Endothelial cell of umbilical vein (primary cell): ENCODE results near the gene VAMP2. TPM values are rescaled to one million over a fixed set of nuclear protein-coding genes. Genes with fewer than 3 reads are reported as not detected.

Experiments
- BruUV-seq: library from RNA; stranded (reverse); fragments of 400-500 nt; replicated peaks from 2 replicates; lab custom pipeline; 2021; lab: Mats Ljungman, UMichigan
- CTCF ChIA-PET: fragments of 300-600, 350-600 bp; sonication (Branson Sonifier 250); formaldehyde crosslinking; loops from one replicate; lab custom pipeline; 2021; ENCODE audit warnings: antibody characterized with exemption, inconsistent platforms; lab: Charles Lee
- POLR2A ChIA-PET: fragments of 300-600, 350-600 bp; sonication (Branson Sonifier 250); formaldehyde crosslinking; loops from one replicate; lab custom pipeline; 2021; ENCODE audit warnings: antibody characterized with exemption, inconsistent platforms; lab: Charles Lee
- DNase-seq: peaks from one replicate; pipeline ENCODE4 v3.0.0-alpha.2; 2011; ENCODE audit warnings: low read depth, low spot score
- FAIRE-seq: peaks from 2 replicates; lab custom pipeline; 2011; peaks lifted over from hg19 to GRCh38; lab: Jason Lieb, UNC
- H2AFZ ChIP-seq: 2 replicates; pipeline ENCODE4 v1.6.0; 2012; ENCODE audit warnings: low read depth, low read length, control low read depth, inconsistent platforms
- H3K27ac ChIP-seq: 2 replicates; pipeline ENCODE4 v1.5.1; 2011; ENCODE audit warnings: low read depth, mild to moderate bottlenecking, control low read depth, low read length, moderate library complexity; ENCODE audit not compliant: insufficient read depth
- H3K27me3 ChIP-seq, 2 experiments: 2 replicates each; pipeline versions ENCODE4 v1.6.0 to v1.6.1; 2011; ENCODE audit warnings: low read length in 2 of 2, mixed read lengths in 1 of 2; ENCODE audit not compliant: control insufficient read depth in 2 of 2, insufficient read depth in 2 of 2
- H3K36me3 ChIP-seq, 2 experiments: 2 replicates in 1 of 2; 3 replicates in 1 of 2; pipeline ENCODE4 v1.5.1; 2011; ENCODE audit warnings: low read length in 2 of 2, mild to moderate bottlenecking in 1 of 2, moderate library complexity in 1 of 2; ENCODE audit not compliant: control insufficient read depth in 2 of 2, insufficient read depth in 2 of 2; ENCODE audit errors: extremely low read depth in 1 of 2
- H3K4me1 ChIP-seq: 3 replicates; pipeline ENCODE4 v1.5.1; 2011; ENCODE audit warnings: mild to moderate bottlenecking, low read length; ENCODE audit not compliant: control insufficient read depth, insufficient read depth; ENCODE audit errors: extremely low read depth
- H3K4me2 ChIP-seq: 2 replicates; pipeline ENCODE4 v1.6.1; 2011; ENCODE audit warnings: low read length, control low read depth, mixed read lengths; ENCODE audit not compliant: insufficient read depth
- H3K4me3 ChIP-seq, 3 experiments: fragments of 200-600 bp in 1 of 3; sonication (generic), shearing (Covaris generic) in 1 of 3; replicated peaks in 1 of 3; 2 replicates each; pipeline ENCODE4 v1.5.1; 2011 to 2016; ENCODE audit warnings: control low read depth in 3 of 3, low read length in 3 of 3, mild to moderate bottlenecking in 2 of 3, inconsistent platforms in 1 of 3, low read depth in 1 of 3, moderate library complexity in 1 of 3; ENCODE audit not compliant: insufficient read depth in 1 of 3
- H3K79me2 ChIP-seq: 2 replicates; pipeline ENCODE4 v1.6.0; 2012; ENCODE audit warnings: low read length, inconsistent platforms; ENCODE audit not compliant: control insufficient read depth, insufficient read depth
- H3K9ac ChIP-seq: replicated peaks from 2 replicates; pipeline ENCODE3; 2011; ENCODE audit warnings: low read length, control low read depth; ENCODE audit not compliant: insufficient read depth; ENCODE audit errors: extremely low read depth
- H3K9me1 ChIP-seq: replicated peaks from 3 replicates; pipeline ENCODE4 v1.6.0; 2011; ENCODE audit warnings: mild to moderate bottlenecking, low read length; ENCODE audit not compliant: control insufficient read depth, insufficient read depth; ENCODE audit errors: extremely low read depth
- H3K9me3 ChIP-seq: replicated peaks from 2 replicates; pipeline ENCODE4 v1.5.1; 2012; ENCODE audit warnings: low read length, inconsistent platforms; ENCODE audit not compliant: control insufficient read depth, insufficient read depth
- H4K20me1 ChIP-seq: replicated peaks from 2 replicates; pipeline ENCODE3; 2011; ENCODE audit warnings: mild to moderate bottlenecking, low read length; ENCODE audit not compliant: control insufficient read depth, insufficient read depth; ENCODE audit errors: extremely low read depth
- CTCF ChIP-seq, 2 donors: IDR thresholded peaks; 1 replicate in 1 of 2; 2 replicates in 1 of 2; pipeline ENCODE4 v1.5.1; 2011; ENCODE audit warnings: low read length in 2 of 2, mild to moderate bottlenecking in 2 of 2, moderate library complexity in 2 of 2, control low read depth in 1 of 2, inconsistent platforms in 1 of 2, low read depth in 1 of 2; ENCODE audit not compliant: insufficient read depth in 1 of 2; ENCODE audit errors: extremely low read depth in 1 of 2
- EZH2 ChIP-seq: IDR thresholded peaks from 2 replicates; pipeline ENCODE4 v1.6.1; 2012; ENCODE audit warnings: borderline replicate concordance, low read depth, mild to moderate bottlenecking, moderate library complexity, low read length, inconsistent platforms; ENCODE audit not compliant: severe bottlenecking
- FOS ChIP-seq: IDR thresholded peaks from 2 replicates; pipeline ENCODE4 v1.6.1; 2011; ENCODE audit warnings: mild to moderate bottlenecking, low read length, moderate library complexity, borderline replicate concordance; ENCODE audit not compliant: insufficient read depth
- GATA2 ChIP-seq: IDR thresholded peaks from 2 replicates; pipeline ENCODE4 v1.7.0; 2011; ENCODE audit warnings: low read depth, mild to moderate bottlenecking, moderate library complexity, mixed read lengths, low read length; ENCODE audit not compliant: insufficient read length, insufficient read depth
- MAX ChIP-seq: IDR thresholded peaks from 2 replicates; pipeline ENCODE4 v1.6.1; 2011; ENCODE audit not compliant: insufficient read depth, insufficient read length
- MYC ChIP-seq: IDR thresholded peaks from one replicate; pipeline ENCODE4 v1.6.1; 2011; ENCODE audit warnings: mild to moderate bottlenecking, low read depth, low read length
- dilution Hi-C: fragments of 300-500 bp; cut with MboI; formaldehyde crosslinking; loops from one replicate; pipeline ENCODE4 v1.15.0; 2019; ENCODE audit warnings: low sequenced_read_pairs; ENCODE audit not compliant: extremely low pct_ligation_motif_present
- intact Hi-C: fragments of 100-400 bp; cut with micrococcal nuclease; formaldehyde crosslinking; loops from one replicate; pipeline ENCODE4 v1.10.0; 2022
- polyA plus RNA-seq, 4 experiments: library from polyadenylated mRNA; depleted of rRNA in 3 of 4; stranded (reverse) in 3 of 4; unstranded in 1 of 4; fragments of >200 nt; gene quantifications; 2 replicates each; pipeline versions ENCODE4 v1.2.1 to v1.2.3, GENCODE V29; 2011 to 2012; ENCODE audit warnings: missing spikeins in 1 of 4
- total RNA-seq: library from RNA; stranded (reverse); gene quantifications from 2 replicates; pipeline ENCODE4 v1.2.3, GENCODE V29; 2021

Gene VAMP2
- total and polyA plus RNA-seq, 2 donors (not counting 3 experiments of a cell fraction or from before 2014, with no cell fraction given): 35.9 to 38.0 TPM

GRCh38 chr17:8153031-8153451, 9.7 kb downstream of the VAMP2 start:
- peak overlapping the region; percentile 96 for H3K9ac ChIP-seq

More at GRCh38 chr17:8153031-8153451, 9.7 kb downstream of the VAMP2 start:
- Histone ChIP-seq H2AFZ (no peak overlapping the region), H3K4me2 (no peak overlapping the region), H4K20me1 (no peaks in the 10 kb centered on the region), H3K9me3 (no peaks in the 10 kb centered on the region), H3K27me3 (no peaks in the 10 kb centered on the region), H3K4me3 (no peak overlapping the region), H3K9me1 (no peaks in the 10 kb centered on the region), H3K79me2 (peaks cover 5% of the 10 kb centered on the region), H3K27ac (peak overlapping the region; percentile 99), H3K36me3 (peaks cover 2 to 20% of the 10 kb centered on the region in 2 experiments), H3K4me1 (peaks cover 48% of the 10 kb centered on the region)
- dilution Hi-C loops (no loop called here), intact Hi-C loops (no loop called here)
- TF ChIP-seq MYC (no peak), FOS (no peak), MAX (no peak), EZH2 (no peak), GATA2 (no peak), CTCF (IDR thresholded peaks at IDR 0.05; ENCODE audit: extremely low read depth in 1 of 2, insufficient read depth in 1 of 2, low read depth in 1 of 2, low read length in 2 of 2) (no peak)
- POLR2A ChIA-PET: interaction anchor here (0.9 to 1.8 kb wide), 2 partner anchors 17 to 20 kb away, joined by 3 to 17 read pairs; no protein-coding TSS in a partner anchor
- no TSS peak for BruUV-seq
- FAIRE-seq: no peak
- CTCF ChIA-PET: interaction anchor here (0.6 to 2.0 kb wide), 5 partner anchors 14 to 255 kb away, joined by 3 to 11 read pairs (median 3); no protein-coding TSS in a partner anchor
- no peak for DNase-seq
